Neural progenitor cell (in vitro differentiated cells): ENCODE data around the gene CPOX. TPM values are rescaled to one million over a fixed set of nuclear protein-coding genes. Genes with fewer than 3 reads are reported as not detected.

ENCODE experiments used
- DNase-seq: peaks from one replicate; pipeline ENCODE4 v3.0.0-alpha.2; 2016; ENCODE audit warnings: low spot score
- H2AFZ ChIP-seq: fragments of 200-600 bp; sonication (generic); replicated peaks from 2 replicates; pipeline ENCODE4 v1.6.1; 2016; ENCODE audit warnings: antibody characterized with exemption
- H3F3A ChIP-seq: fragments of 200-600 bp; sonication (generic); 2 replicates; pipeline ENCODE4 v1.6.1; 2016; ENCODE audit warnings: antibody characterized with exemption, low read depth
- H3K27ac ChIP-seq: fragments of 200-600 bp; sonication (generic); 2 replicates; pipeline ENCODE4 v1.5.1; 2016; ENCODE audit warnings: mild to moderate bottlenecking
- H3K27me3 ChIP-seq: fragments of 200-600 bp; sonication (generic); 2 replicates; pipeline ENCODE4 v1.6.1; 2016; ENCODE audit warnings: mild to moderate bottlenecking, moderate library complexity
- H3K36me3 ChIP-seq: fragments of 200-600 bp; sonication (generic); 2 replicates; pipeline ENCODE4 v1.5.1; 2016
- H3K4me1 ChIP-seq: fragments of 200-600 bp; sonication (generic); 2 replicates; pipeline ENCODE4 v1.6.1; 2016; ENCODE audit warnings: mixed run types
- H3K4me2 ChIP-seq: fragments of 200-600 bp; sonication (generic); 2 replicates; pipeline ENCODE4 v1.6.1; 2016
- H3K4me3 ChIP-seq: fragments of 200-600 bp; sonication (generic); 2 replicates; pipeline ENCODE4 v1.5.1; 2016
- H3K79me2 ChIP-seq: fragments of 200-600 bp; sonication (generic); 2 replicates; pipeline ENCODE4 v1.6.1; 2016; ENCODE audit warnings: low read depth
- H3K9ac ChIP-seq: fragments of 200-600 bp; sonication (generic); 2 replicates; pipeline ENCODE4 v1.6.1; 2016
- H3K9me3 ChIP-seq: fragments of 200-600 bp; sonication (generic); 2 replicates; pipeline ENCODE4 v1.5.1; 2016; ENCODE audit warnings: low read depth
- H4K20me1 ChIP-seq: fragments of 200-600 bp; sonication (generic); 2 replicates; pipeline ENCODE4 v1.6.1; 2016; ENCODE audit warnings: low read depth
- H3K27ac Mint-ChIP-seq: 3 replicates; pipeline ENCODE4 v1.8.0; 2021; ENCODE audit warnings: mixed read lengths
- H3K27me3 Mint-ChIP-seq: 2 replicates; pipeline ENCODE4 v1.8.0; 2022; ENCODE audit warnings: low read depth, mild to moderate bottlenecking, inconsistent platforms, moderate library complexity, mixed read lengths; ENCODE audit not compliant: insufficient read depth
- H3K36me3 Mint-ChIP-seq: 3 replicates; pipeline ENCODE4 v1.8.0; 2021; ENCODE audit warnings: mixed read lengths
- H3K4me1 Mint-ChIP-seq: 3 replicates; pipeline ENCODE4 v1.8.0; 2021; ENCODE audit warnings: mixed read lengths
- H3K4me3 Mint-ChIP-seq: 3 replicates; pipeline ENCODE4 v1.8.0; 2021; ENCODE audit warnings: mild to moderate bottlenecking, moderate library complexity, mixed read lengths
- H3K9me3 Mint-ChIP-seq: 3 replicates; pipeline ENCODE4 v1.8.0; 2020; ENCODE audit warnings: mixed read lengths
- CTCF ChIP-seq: fragments of 200-600 bp; sonication (generic); IDR thresholded peaks from 2 replicates; pipeline ENCODE4 v1.5.1; 2017; ENCODE audit warnings: antibody characterized with exemption, mild to moderate bottlenecking
- EZH2 ChIP-seq: fragments of 200-600 bp; sonication (generic); IDR thresholded peaks from 2 replicates; pipeline ENCODE4 v1.6.1; 2017; ENCODE audit warnings: antibody characterized with exemption, mild to moderate bottlenecking, moderate library complexity
- EZH2phosphoT487 ChIP-seq: fragments of 200-600 bp; sonication (generic); IDR thresholded peaks from 2 replicates; pipeline ENCODE4 v1.6.1; 2017; ENCODE audit warnings: antibody characterized with exemption
- total RNA-seq: library from RNA; depleted of rRNA; stranded (reverse); fragments of >200 nt; gene quantifications from 2 replicates; pipeline ENCODE4 v1.2.3, GENCODE V29; 2015; ENCODE audit warnings: low replicate concordance

The CPOX gene
- total RNA-seq, 1 donor from 2014 or later: 31.3 TPM

GRCh38 chr3:98613616-98614015 lies 20.2 kb upstream of the CPOX start:
- peaks cover 8% of the 10 kb centered on the region for H3K4me1 Mint-ChIP-seq
- no peak overlapping the region for H2AFZ ChIP-seq
- TF ChIP-seq EZH2: no peak
- no peak for TF ChIP-seq CTCF
- TF ChIP-seq EZH2phosphoT487: no peak

GRCh38 chr3:98612996-98613517 lies 19.6 kb upstream of the CPOX start:
- no peaks in the 10 kb centered on the region for H3K36me3 Mint-ChIP-seq
- Histone ChIP-seq H3K9ac (no peak overlapping the region), H3K4me2 (no peak overlapping the region), H3F3A (peaks cover 2% of the 10 kb centered on the region), H2AFZ (peak overlapping the region; percentile 17), H3K79me2 (no peaks in the 10 kb centered on the region), H3K27me3 (no peaks in the 10 kb centered on the region), H4K20me1 (no peaks in the 10 kb centered on the region), H3K9me3 (no peaks in the 10 kb centered on the region), H3K27ac (no peak overlapping the region), H3K4me3 (no peak overlapping the region), H3K36me3 (no peaks in the 10 kb centered on the region), H3K4me1 (no peaks in the 10 kb centered on the region)
- no peak overlapping the region for H3K27ac Mint-ChIP-seq
- DNase-seq: no peak
- no peak for TF ChIP-seq EZH2phosphoT487
- no peak overlapping the region for H3K4me3 Mint-ChIP-seq
- H3K4me1 Mint-ChIP-seq: peaks cover 8% of the 10 kb centered on the region
- H3K9me3 Mint-ChIP-seq: peaks cover 5% of the 10 kb centered on the region
- H3K27me3 Mint-ChIP-seq: peaks cover 10% of the 10 kb centered on the region

More at GRCh38 chr3:98613616-98614015, 20.2 kb upstream of the CPOX start:
- Mint-ChIP-seq H3K9me3 (peaks cover 5% of the 10 kb centered on the region), H3K27ac (no peak overlapping the region), H3K4me3 (no peak overlapping the region), H3K27me3 (peaks cover 10% of the 10 kb centered on the region), H3K36me3 (no peaks in the 10 kb centered on the region)
- H3K27me3 ChIP-seq: no peaks in the 10 kb centered on the region
- no peaks in the 10 kb centered on the region for H4K20me1 ChIP-seq
- H3K9ac ChIP-seq: no peak overlapping the region
- H3K4me3 ChIP-seq: no peak overlapping the region
- no peaks in the 10 kb centered on the region for H3K4me1 ChIP-seq
- no peaks in the 10 kb centered on the region for H3K36me3 ChIP-seq
- H3K4me2 ChIP-seq: no peak overlapping the region
- H3K79me2 ChIP-seq: no peaks in the 10 kb centered on the region
- no peaks in the 10 kb centered on the region for H3K9me3 ChIP-seq
- H3K27ac ChIP-seq: no peak overlapping the region
- no peaks in the 10 kb centered on the region for H3F3A ChIP-seq
- DNase-seq: no peak

GRCh38 chr3:98612587-98612986 lies 19.2 kb upstream of the CPOX start:
- H3K4me2 ChIP-seq: no peak overlapping the region
- no peaks in the 10 kb centered on the region for H3K36me3 ChIP-seq
- H4K20me1 ChIP-seq: no peaks in the 10 kb centered on the region
- TF ChIP-seq EZH2 (no peak), EZH2phosphoT487 (no peak), CTCF (peak; percentile 30)
- H3K27ac ChIP-seq: no peak overlapping the region
- Mint-ChIP-seq H3K4me3 (no peak overlapping the region), H3K27me3 (peaks cover 10% of the 10 kb centered on the region), H3K4me1 (peaks cover 8% of the 10 kb centered on the region), H3K27ac (no peak overlapping the region), H3K9me3 (peaks cover 5% of the 10 kb centered on the region), H3K36me3 (no peaks in the 10 kb centered on the region)
- no peaks in the 10 kb centered on the region for H3K4me1 ChIP-seq
- H3K9ac ChIP-seq: no peak overlapping the region
- H3K9me3 ChIP-seq: peaks cover under 1% of the 10 kb centered on the region
- H2AFZ ChIP-seq: peak overlapping the region; percentile 17
- H3K27me3 ChIP-seq: no peaks in the 10 kb centered on the region
- no peak for DNase-seq
- no peak overlapping the region for H3K4me3 ChIP-seq
- H3K79me2 ChIP-seq: no peaks in the 10 kb centered on the region
- H3F3A ChIP-seq: peaks cover 4% of the 10 kb centered on the region

- H3K4me3 Mint-ChIP-seq: no peak overlapping the region
- H3K79me2 ChIP-seq: no peaks in the 10 kb centered on the region
- no peaks in the 10 kb centered on the region for H3K4me1 ChIP-seq
- no peak overlapping the region for H3K4me3 ChIP-seq
- H3K9ac ChIP-seq: no peak overlapping the region
- TF ChIP-seq CTCF (no peak), EZH2phosphoT487 (no peak), EZH2 (no peak)
- H3K27me3 ChIP-seq: no peaks in the 10 kb centered on the region
- H4K20me1 ChIP-seq: no peaks in the 10 kb centered on the region
- H3K9me3 ChIP-seq: peaks cover 3% of the 10 kb centered on the region
- no peak overlapping the region for H3K4me2 ChIP-seq
- no peak for DNase-seq
- H3K36me3 Mint-ChIP-seq: no peaks in the 10 kb centered on the region
- no peak overlapping the region for H2AFZ ChIP-seq
- H3K36me3 ChIP-seq: no peaks in the 10 kb centered on the region
- no peak overlapping the region for H3K27ac ChIP-seq
- H3K9me3 Mint-ChIP-seq: peaks cover 5% of the 10 kb centered on the region
- peaks cover 8% of the 10 kb centered on the region for H3K27me3 Mint-ChIP-seq
- H3K4me1 Mint-ChIP-seq: no peaks in the 10 kb centered on the region
- no peak overlapping the region for H3K27ac Mint-ChIP-seq
- peaks cover 4% of the 10 kb centered on the region for H3F3A ChIP-seq
Measured at GRCh38 chr3:98608029-98608428, 14.6 kb upstream of the CPOX start.
